Measurements from ENCODE around the gene SLC6A11.

Gene SLC6A11

DNA sequence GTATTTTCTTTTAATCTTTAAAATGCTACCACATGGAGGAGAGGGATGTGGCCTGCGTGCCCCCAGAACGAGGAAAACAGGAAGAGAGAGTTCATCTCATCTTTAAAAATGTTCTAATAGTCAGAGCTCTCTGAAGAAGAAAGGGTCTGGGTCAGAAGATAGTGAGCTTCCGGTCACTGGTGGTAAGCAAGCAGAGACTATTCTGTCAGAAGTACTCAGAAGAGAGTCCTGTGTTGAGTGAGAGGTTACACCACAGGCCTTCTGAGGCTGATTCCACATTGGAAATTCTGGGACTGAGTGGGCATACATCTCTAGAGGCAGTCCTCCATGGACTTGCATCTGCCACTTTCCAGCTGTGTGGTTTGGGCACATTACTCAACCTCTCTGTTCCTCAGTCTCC, 94.3 kb downstream of the SLC6A11 start:
- Mint-ChIP-seq H3K36me3 (ENCODE audit: low read depth) (no peaks in the 10 kb centered on the region), H3K27me3 (ENCODE audit: low read depth) (no peaks in the 10 kb centered on the region), H3K4me1 (ENCODE audit: low read depth) (no peaks in the 10 kb centered on the region), H3K27ac (no peak overlapping the region), H3K9me3 (peaks cover 38% of the 10 kb centered on the region), H3K4me3 (no peak overlapping the region)
- no peak for DNase-seq (ENCODE audit: low spot score)

DNA sequence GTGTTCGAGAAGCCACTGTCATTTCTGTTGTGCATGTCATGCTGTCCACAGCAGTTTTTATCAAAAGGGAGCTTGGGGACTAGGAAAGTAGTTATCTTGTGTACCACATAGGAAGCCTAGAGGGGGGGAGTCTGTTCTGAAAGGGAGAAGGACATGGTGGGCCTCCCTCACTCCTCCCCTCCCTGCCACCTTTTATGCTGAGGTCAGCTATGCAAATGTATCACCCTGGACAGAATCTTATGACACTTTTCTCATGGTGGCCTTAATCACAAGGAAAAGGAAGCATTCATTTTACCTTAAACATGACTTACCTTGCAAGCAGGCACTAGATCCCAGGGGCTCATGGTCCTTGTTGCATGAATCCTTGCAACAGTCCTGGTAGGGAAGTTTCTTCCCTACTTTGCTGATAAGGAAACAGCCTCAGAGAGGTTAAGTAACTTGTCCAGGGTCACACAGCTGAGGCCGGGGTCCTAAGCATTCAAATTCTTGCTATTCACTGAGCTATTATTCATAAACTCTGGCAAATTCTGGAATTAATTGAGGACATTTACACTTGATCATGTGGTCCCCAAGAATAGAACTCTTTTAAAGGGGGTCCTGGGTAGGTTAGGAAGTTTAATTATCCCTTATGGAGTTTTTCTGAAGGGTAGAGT, 95.4 kb downstream of the SLC6A11 start:
- peaks cover 29% of the 10 kb centered on the region for H3K9me3 Mint-ChIP-seq
- no peak overlapping the region for H3K27ac Mint-ChIP-seq
- no peaks in the 10 kb centered on the region for H3K27me3 Mint-ChIP-seq (ENCODE audit: low read depth)
- no peak for DNase-seq (ENCODE audit: low spot score)
- no peak overlapping the region for H3K4me3 Mint-ChIP-seq
- no peaks in the 10 kb centered on the region for H3K36me3 Mint-ChIP-seq (ENCODE audit: low read depth)
- no peaks in the 10 kb centered on the region for H3K4me1 Mint-ChIP-seq (ENCODE audit: low read depth)

DNA sequence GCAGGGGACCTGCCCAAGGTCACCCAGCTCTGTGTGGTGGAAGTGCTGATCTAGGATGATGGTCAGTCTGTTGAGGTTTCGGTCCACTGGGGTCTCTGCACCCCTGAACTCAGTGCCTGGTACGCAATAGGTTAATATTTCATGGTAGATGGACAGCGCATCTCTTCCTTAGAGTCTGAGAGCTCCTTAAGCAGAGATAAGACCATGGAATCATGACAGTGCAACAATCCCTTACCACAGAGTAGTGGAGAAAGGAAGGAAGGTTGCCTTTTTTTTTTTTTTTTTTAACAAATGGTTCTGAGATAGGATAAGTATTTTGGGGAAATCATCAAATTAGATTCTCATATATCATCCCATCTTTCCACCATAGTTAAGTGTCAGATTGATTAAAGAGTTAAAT, 96.8 kb downstream of the SLC6A11 start:
- Mint-ChIP-seq H3K36me3 (ENCODE audit: low read depth) (no peaks in the 10 kb centered on the region), H3K4me3 (no peak overlapping the region), H3K4me1 (ENCODE audit: low read depth) (no peaks in the 10 kb centered on the region), H3K9me3 (peaks cover 16% of the 10 kb centered on the region), H3K27me3 (ENCODE audit: low read depth) (no peaks in the 10 kb centered on the region), H3K27ac (no peak overlapping the region)
- DNase-seq (ENCODE audit: low spot score): no peak

- Mint-ChIP-seq H3K9me3 (no peaks in the 10 kb centered on the region), H3K27me3 (ENCODE audit: low read depth) (no peaks in the 10 kb centered on the region), H3K4me1 (ENCODE audit: low read depth) (no peaks in the 10 kb centered on the region), H3K27ac (no peak overlapping the region), H3K36me3 (ENCODE audit: low read depth) (no peaks in the 10 kb centered on the region), H3K4me3 (no peak overlapping the region)
- DNase-seq (ENCODE audit: low spot score): no peak
Measured at GRCh38 chr3:10915376-10915775, 99.3 kb downstream of the SLC6A11 start.

DNA sequence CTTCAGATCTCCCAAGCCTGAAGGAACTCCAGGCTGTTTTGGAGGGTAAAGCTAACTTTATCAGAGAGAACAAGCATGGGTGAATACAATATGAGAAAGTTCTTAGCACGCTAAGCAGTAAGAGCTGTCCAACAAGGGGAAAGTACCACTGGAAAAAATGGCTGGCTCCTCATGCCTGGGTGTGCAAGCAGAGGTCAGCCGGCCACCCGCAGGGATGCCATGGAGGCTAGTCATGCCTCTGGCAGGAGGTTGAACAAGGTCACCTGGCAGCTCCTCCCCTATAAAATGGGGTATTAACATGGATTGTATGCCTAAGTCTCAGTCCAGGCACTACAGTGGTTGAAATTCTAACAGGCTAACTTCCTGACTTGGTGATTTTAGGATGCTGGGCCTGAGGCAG, 101.1 kb downstream of the SLC6A11 start:
- H3K4me1 Mint-ChIP-seq (ENCODE audit: low read depth): no peaks in the 10 kb centered on the region
- no peak overlapping the region for H3K27ac Mint-ChIP-seq
- no peak overlapping the region for H3K4me3 Mint-ChIP-seq
- no peak for DNase-seq (ENCODE audit: low spot score)
- H3K9me3 Mint-ChIP-seq: no peaks in the 10 kb centered on the region
- H3K36me3 Mint-ChIP-seq (ENCODE audit: low read depth): no peaks in the 10 kb centered on the region
- H3K27me3 Mint-ChIP-seq (ENCODE audit: low read depth): peaks cover 3% of the 10 kb centered on the region

GRCh38 chr3:10918011-10918410, 102.0 kb downstream of the SLC6A11 start:
- Mint-ChIP-seq H3K4me1 (ENCODE audit: low read depth) (no peaks in the 10 kb centered on the region), H3K27ac (no peak overlapping the region), H3K9me3 (no peaks in the 10 kb centered on the region), H3K4me3 (no peak overlapping the region), H3K36me3 (ENCODE audit: low read depth) (no peaks in the 10 kb centered on the region), H3K27me3 (ENCODE audit: low read depth) (peaks cover 3% of the 10 kb centered on the region)
- no peak for DNase-seq (ENCODE audit: low spot score)

GRCh38 chr3:10919636-10920035, 103.6 kb downstream of the SLC6A11 start:
- H3K27ac Mint-ChIP-seq: no peak overlapping the region
- H3K4me3 Mint-ChIP-seq: no peak overlapping the region
- no peaks in the 10 kb centered on the region for H3K9me3 Mint-ChIP-seq
- H3K36me3 Mint-ChIP-seq (ENCODE audit: low read depth): no peaks in the 10 kb centered on the region
- H3K27me3 Mint-ChIP-seq (ENCODE audit: low read depth): peaks cover 3% of the 10 kb centered on the region
- no peaks in the 10 kb centered on the region for H3K4me1 Mint-ChIP-seq (ENCODE audit: low read depth)
- DNase-seq (ENCODE audit: low spot score): no peak

- no peak overlapping the region for H3K4me3 Mint-ChIP-seq
- no peak overlapping the region for H3K27ac Mint-ChIP-seq
- H3K4me1 Mint-ChIP-seq (ENCODE audit: low read depth): no peaks in the 10 kb centered on the region
- peaks cover 3% of the 10 kb centered on the region for H3K27me3 Mint-ChIP-seq (ENCODE audit: low read depth)
- DNase-seq (ENCODE audit: low spot score): no peak
- no peaks in the 10 kb centered on the region for H3K36me3 Mint-ChIP-seq (ENCODE audit: low read depth)
- H3K9me3 Mint-ChIP-seq: no peaks in the 10 kb centered on the region
Measured at GRCh38 chr3:10925436-10926255, 109.6 kb downstream of the SLC6A11 start.

DNA sequence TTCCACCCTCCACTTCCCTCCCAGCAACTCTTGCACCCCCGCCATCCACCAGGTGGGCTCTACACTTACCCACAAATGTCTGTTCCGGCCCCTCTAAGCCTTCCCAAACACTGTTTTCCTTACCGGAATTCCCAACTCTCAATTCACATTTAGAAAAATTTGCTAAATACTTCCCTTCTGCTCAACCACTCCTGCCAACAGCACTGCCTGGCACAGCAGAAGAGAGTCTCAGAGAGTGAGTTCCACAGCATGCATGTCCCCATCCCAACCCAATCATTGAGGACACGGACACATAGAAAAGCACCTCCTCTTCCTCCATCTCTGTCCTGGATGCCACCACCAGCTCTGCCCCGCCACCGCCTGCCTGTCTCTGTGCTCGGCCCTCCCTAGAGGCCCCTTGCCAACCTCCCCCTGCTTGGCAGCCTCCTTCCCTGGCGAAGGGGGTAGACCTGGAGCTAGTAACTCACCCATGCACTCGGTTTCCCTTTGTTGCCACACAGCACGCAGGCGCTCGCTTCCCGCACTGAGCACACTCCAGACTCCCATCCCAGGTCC, 110.3 kb downstream of the SLC6A11 start:
- Mint-ChIP-seq H3K9me3 (no peaks in the 10 kb centered on the region), H3K4me3 (no peak overlapping the region), H3K36me3 (ENCODE audit: low read depth) (no peaks in the 10 kb centered on the region), H3K27me3 (ENCODE audit: low read depth) (no peaks in the 10 kb centered on the region), H3K27ac (no peak overlapping the region), H3K4me1 (ENCODE audit: low read depth) (no peaks in the 10 kb centered on the region)
- no peak for DNase-seq (ENCODE audit: low spot score)

- no peaks in the 10 kb centered on the region for H3K27me3 Mint-ChIP-seq (ENCODE audit: low read depth)
- H3K4me1 Mint-ChIP-seq (ENCODE audit: low read depth): no peaks in the 10 kb centered on the region
- no peak overlapping the region for H3K4me3 Mint-ChIP-seq
- no peak overlapping the region for H3K27ac Mint-ChIP-seq
- no peaks in the 10 kb centered on the region for H3K9me3 Mint-ChIP-seq
- DNase-seq (ENCODE audit: low spot score): no peak
- no peaks in the 10 kb centered on the region for H3K36me3 Mint-ChIP-seq (ENCODE audit: low read depth)
Measured at GRCh38 chr3:10926811-10927521, 110.9 kb downstream of the SLC6A11 start.

GRCh38 chr3:10927551-10927950, 111.5 kb downstream of the SLC6A11 start:
- Mint-ChIP-seq H3K4me1 (ENCODE audit: low read depth) (no peaks in the 10 kb centered on the region), H3K27ac (no peak overlapping the region), H3K27me3 (ENCODE audit: low read depth) (no peaks in the 10 kb centered on the region), H3K9me3 (no peaks in the 10 kb centered on the region), H3K4me3 (no peak overlapping the region), H3K36me3 (ENCODE audit: low read depth) (no peaks in the 10 kb centered on the region)
- no peak for DNase-seq (ENCODE audit: low spot score)

- no peaks in the 10 kb centered on the region for H3K36me3 Mint-ChIP-seq (ENCODE audit: low read depth)
- DNase-seq (ENCODE audit: low spot score): no peak
Measured at GRCh38 chr3:10928407-10928960, 112.5 kb downstream of the SLC6A11 start.

DNA sequence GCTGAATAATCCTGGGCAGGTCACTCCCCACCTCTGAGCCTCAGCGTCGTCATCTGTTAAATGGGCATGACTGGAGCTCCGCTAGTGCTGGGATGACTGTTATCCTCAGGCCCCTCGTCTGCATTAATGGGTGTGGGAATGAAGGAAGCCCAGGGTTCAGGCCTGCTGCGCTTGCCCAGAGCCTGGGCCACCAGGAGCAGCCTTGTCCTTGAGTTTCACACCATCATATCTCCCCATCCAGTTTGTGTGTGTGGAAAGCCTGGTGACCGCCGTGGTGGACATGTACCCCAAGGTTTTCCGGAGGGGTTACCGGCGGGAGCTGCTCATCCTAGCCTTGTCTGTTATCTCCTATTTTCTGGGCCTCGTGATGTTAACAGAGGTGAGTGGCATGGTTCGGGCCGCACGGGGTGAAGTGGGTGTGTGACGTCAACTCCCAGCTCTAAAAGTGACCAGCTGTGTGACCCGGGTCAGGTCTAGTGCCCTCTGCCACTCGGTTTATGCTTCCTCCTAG, 113.0 kb downstream of the SLC6A11 start:
- DNase-seq (ENCODE audit: low spot score): no peak
- Mint-ChIP-seq H3K27me3 (ENCODE audit: low read depth) (no peaks in the 10 kb centered on the region), H3K36me3 (ENCODE audit: low read depth) (no peaks in the 10 kb centered on the region), H3K4me3 (no peak overlapping the region), H3K27ac (no peak overlapping the region), H3K4me1 (ENCODE audit: low read depth) (no peaks in the 10 kb centered on the region), H3K9me3 (no peaks in the 10 kb centered on the region)

More at GRCh38 chr3:10928407-10928960, 112.5 kb downstream of the SLC6A11 start:
- Mint-ChIP-seq H3K27me3 (ENCODE audit: low read depth) (no peaks in the 10 kb centered on the region), H3K4me3 (no peak overlapping the region), H3K4me1 (ENCODE audit: low read depth) (no peaks in the 10 kb centered on the region), H3K27ac (no peak overlapping the region), H3K9me3 (no peaks in the 10 kb centered on the region)

Measured in T-helper 2 cell treated with Interferon-gamma antibody and Interleukin-4, amounts not matched to agents 5 μg/mL and 100 μg/mL, for 36 hours (primary cell).